ENCODE measurements around the gene SLC9A1. TPM values are rescaled to one million over a fixed set of nuclear protein-coding genes. Genes with fewer than 3 reads are reported as not detected.

Gene SLC9A1
- total and polyA plus RNA-seq, 2 of the 8 experiments (the other 6 are each of a cell fraction or from before 2014, with no cell fraction given): 11.3 to 25.1 TPM

DNA sequence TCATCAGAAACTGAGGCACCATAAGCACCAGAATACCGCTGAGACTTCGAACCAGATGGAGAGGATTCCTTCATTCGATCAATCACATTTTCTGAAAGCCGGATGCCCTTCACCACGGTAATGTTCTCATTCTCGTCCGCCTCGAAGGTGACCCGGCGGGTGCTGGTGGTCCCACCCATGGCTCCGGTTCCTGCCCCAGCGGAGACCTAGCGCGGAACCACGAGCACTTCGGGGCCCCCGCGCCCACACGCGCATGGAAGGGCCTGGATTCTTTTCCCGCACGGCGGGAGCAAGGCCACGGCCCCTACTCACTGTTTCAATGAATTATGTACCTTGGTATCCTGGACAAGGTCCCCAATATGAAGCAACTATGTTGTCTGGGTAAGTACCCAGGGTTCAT is 46.4 kb upstream of the SLC9A1 start (continued):
- TF ChIP-seq, protein P1, sequence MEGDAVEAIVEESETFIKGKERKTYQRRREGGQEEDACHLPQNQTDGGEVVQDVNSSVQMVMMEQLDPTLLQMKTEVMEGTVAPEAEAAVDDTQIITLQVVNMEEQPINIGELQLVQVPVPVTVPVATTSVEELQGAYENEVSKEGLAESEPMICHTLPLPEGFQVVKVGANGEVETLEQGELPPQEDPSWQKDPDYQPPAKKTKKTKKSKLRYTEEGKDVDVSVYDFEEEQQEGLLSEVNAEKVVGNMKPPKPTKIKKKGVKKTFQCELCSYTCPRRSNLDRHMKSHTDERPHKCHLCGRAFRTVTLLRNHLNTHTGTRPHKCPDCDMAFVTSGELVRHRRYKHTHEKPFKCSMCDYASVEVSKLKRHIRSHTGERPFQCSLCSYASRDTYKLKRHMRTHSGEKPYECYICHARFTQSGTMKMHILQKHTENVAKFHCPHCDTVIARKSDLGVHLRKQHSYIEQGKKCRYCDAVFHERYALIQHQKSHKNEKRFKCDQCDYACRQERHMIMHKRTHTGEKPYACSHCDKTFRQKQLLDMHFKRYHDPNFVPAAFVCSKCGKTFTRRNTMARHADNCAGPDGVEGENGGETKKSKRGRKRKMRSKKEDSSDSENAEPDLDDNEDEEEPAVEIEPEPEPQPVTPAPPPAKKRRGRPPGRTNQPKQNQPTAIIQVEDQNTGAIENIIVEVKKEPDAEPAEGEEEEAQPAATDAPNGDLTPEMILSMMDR (IDR thresholded peaks at IDR 0.05; ENCODE audit: control extremely low read depth in 1 of 3, insufficient read depth in 1 of 3, low read depth in 1 of 3, low read length in 3 of 3): no peak
- TF ChIP-seq KDM4A (IDR thresholded peaks at IDR 0.05; ENCODE audit: low read depth, low read length, severe bottlenecking): no peak
- TF ChIP-seq TEAD4 (IDR thresholded peaks at IDR 0.05; ENCODE audit: low read depth, low read length): no peak
- no peak for TF ChIP-seq TCF12 (IDR thresholded peaks at IDR 0.05; ENCODE audit: low read depth, low read length)
- TF ChIP-seq RNF2 (IDR thresholded peaks at IDR 0.05; ENCODE audit: borderline replicate concordance, low read depth, low read length, missing control alignments, poor library complexity, severe bottlenecking): no peak
- no peak for TF ChIP-seq KDM5A (IDR thresholded peaks at IDR 0.05; ENCODE audit: low read length)
- TF ChIP-seq ASH2L (IDR thresholded peaks at IDR 0.05; ENCODE audit: low read length): no peak
- TF ChIP-seq EP300 (IDR thresholded peaks at IDR 0.05; ENCODE audit: borderline replicate concordance in 1 of 2, low read depth in 2 of 2, low read length in 2 of 2): no peak

Measured in H1 (cell line).